ENCODE measurements around the gene EHF. TPM values are rescaled to one million over a fixed set of nuclear protein-coding genes. Genes with fewer than 3 reads are reported as not detected.
A peak's percentile ranks its signal among the peaks of the same experiment; 100 is the strongest.

Gene EHF
- total RNA-seq, 3 donors from 2014 or later: 125 to 372 (median 259) TPM

GRCh38 chr11:34653031-34653430 lies 32.1 kb downstream of the EHF start:
- Histone ChIP-seq H3K4me1 (ENCODE audit: low read depth) (no peaks in the 10 kb centered on the region), H3K36me3 (ENCODE audit: low read depth) (no peaks in the 10 kb centered on the region), H3K4me3 (no peak overlapping the region), H3K9me3 (no peaks in the 10 kb centered on the region)
- no peak for TF ChIP-seq CTCF (IDR thresholded peaks at IDR 0.05)
- ATAC-seq: no peak
- intact Hi-C loops (cut with DNase I, micrococcal nuclease): no loop called here
- DNase-seq: no peak

- DNase-seq (peak in 1 of 3 donors; percentile 57), ATAC-seq (peak; percentile 82)
- Histone ChIP-seq H3K4me1 (ENCODE audit: low read depth) (no peaks in the 10 kb centered on the region), H3K9me3 (no peaks in the 10 kb centered on the region), H3K4me3 (no peak overlapping the region), H3K36me3 (ENCODE audit: low read depth) (peaks cover 4% of the 10 kb centered on the region)
- intact Hi-C loops (cut with DNase I, micrococcal nuclease): no loop called here
- no peak for TF ChIP-seq CTCF (IDR thresholded peaks at IDR 0.05)
These were observed 33.1 kb downstream of the EHF start for GRCh38 chr11:34653851-34654482.

- ATAC-seq: peak; percentile 34
- intact Hi-C loops (cut with DNase I, micrococcal nuclease): no loop called here
- peaks cover 4% of the 10 kb centered on the region for H3K36me3 ChIP-seq (ENCODE audit: low read depth)
These were observed 33.8 kb downstream of the EHF start for GRCh38 chr11:34654483-34655334.

GRCh38 chr11:34655335-34656008 lies 34.6 kb downstream of the EHF start:
- ATAC-seq (no peak), DNase-seq (no peak)
- H3K36me3 ChIP-seq (ENCODE audit: low read depth): peaks cover 4% of the 10 kb centered on the region
- no peak overlapping the region for H3K4me3 ChIP-seq
- no peak for TF ChIP-seq CTCF (IDR thresholded peaks at IDR 0.05)
- H3K9me3 ChIP-seq: no peaks in the 10 kb centered on the region
- no peaks in the 10 kb centered on the region for H3K4me1 ChIP-seq (ENCODE audit: low read depth)
- intact Hi-C loops (cut with DNase I, micrococcal nuclease): no loop called here

More at GRCh38 chr11:34654483-34655334, 33.8 kb downstream of the EHF start:
- no peaks in the 10 kb centered on the region for H3K4me1 ChIP-seq (ENCODE audit: low read depth)
- no peaks in the 10 kb centered on the region for H3K9me3 ChIP-seq
- no peak for TF ChIP-seq CTCF (IDR thresholded peaks at IDR 0.05)
- DNase-seq: no peak
- no peak overlapping the region for H3K4me3 ChIP-seq

- H3K4me3 ChIP-seq: no peak overlapping the region
- ATAC-seq: peak; percentile 20
- no peaks in the 10 kb centered on the region for H3K9me3 ChIP-seq
- intact Hi-C loops (cut with DNase I, micrococcal nuclease): no loop called here
- TF ChIP-seq CTCF (IDR thresholded peaks at IDR 0.05): no peak
- no peaks in the 10 kb centered on the region for H3K4me1 ChIP-seq (ENCODE audit: low read depth)
- DNase-seq: no peak
- peaks cover 4% of the 10 kb centered on the region for H3K36me3 ChIP-seq (ENCODE audit: low read depth)
These were observed 35.3 kb downstream of the EHF start for GRCh38 chr11:34656062-34656720.
